Measurements from ENCODE around the gene KLF7.
A peak's percentile ranks its signal among the peaks of the same experiment; 100 is the strongest.

The KLF7 gene

GRCh38 chr2:207165121-207166038 is at the start of gene KLF7:
TSS of gene KLF7 (minus strand) at chr2:207165948. CDS start at chr2:207165568, 380 bp downstream.
- peaks cover 56% of the 10 kb centered on the region for H3K4me1 Mint-ChIP-seq (ENCODE audit: low read depth)
- H3K4me3 Mint-ChIP-seq, result peak within 1 kb of the TSS; percentile 92

GRCh38 chr2:207215308-207215707 is 49.6 kb upstream of the KLF7 start:
- peaks cover 3% of the 10 kb centered on the region for H3K9me3 Mint-ChIP-seq
- H3K4me3 Mint-ChIP-seq, result no peak overlapping the region
- H3K4me1 Mint-ChIP-seq (ENCODE audit: low read depth), result peaks cover 37% of the 10 kb centered on the region
- peaks cover 4% of the 10 kb centered on the region for H3K36me3 Mint-ChIP-seq (ENCODE audit: low read depth)
- H3K27ac Mint-ChIP-seq, result no peak overlapping the region
- H3K27me3 Mint-ChIP-seq, result peaks cover 4% of the 10 kb centered on the region

More at GRCh38 chr2:207165121-207166038, at the start of gene KLF7:
- Mint-ChIP-seq H3K9me3 (no peaks in the 10 kb centered on the region), H3K27ac (peak within 1 kb of the TSS; percentile 96), H3K27me3 (no peaks in the 10 kb centered on the region), H3K36me3 (ENCODE audit: low read depth) (peaks cover 3% of the 10 kb centered on the region)

- H3K27me3 Mint-ChIP-seq, result peaks cover 4% of the 10 kb centered on the region
- no peak overlapping the region for H3K27ac Mint-ChIP-seq
- peaks cover 7% of the 10 kb centered on the region for H3K9me3 Mint-ChIP-seq
- H3K36me3 Mint-ChIP-seq (ENCODE audit: low read depth), result peaks cover 4% of the 10 kb centered on the region
- no peak overlapping the region for H3K4me3 Mint-ChIP-seq
- H3K4me1 Mint-ChIP-seq (ENCODE audit: low read depth), result peaks cover 28% of the 10 kb centered on the region
Observed at GRCh38 chr2:207214446-207214845, 48.7 kb upstream of the KLF7 start.

GRCh38 chr2:207206011-207206410 is 40.3 kb upstream of the KLF7 start:
- peaks cover 7% of the 10 kb centered on the region for H3K9me3 Mint-ChIP-seq
- H3K4me3 Mint-ChIP-seq, result no peak overlapping the region
- H3K36me3 Mint-ChIP-seq (ENCODE audit: low read depth), result no peaks in the 10 kb centered on the region
- no peaks in the 10 kb centered on the region for H3K4me1 Mint-ChIP-seq (ENCODE audit: low read depth)
- H3K27ac Mint-ChIP-seq, result no peak overlapping the region
- no peaks in the 10 kb centered on the region for H3K27me3 Mint-ChIP-seq

- no peaks in the 10 kb centered on the region for H3K27me3 Mint-ChIP-seq
- H3K27ac Mint-ChIP-seq, result no peak overlapping the region
- H3K4me1 Mint-ChIP-seq (ENCODE audit: low read depth), result no peaks in the 10 kb centered on the region
- H3K36me3 Mint-ChIP-seq (ENCODE audit: low read depth), result no peaks in the 10 kb centered on the region
- no peak overlapping the region for H3K4me3 Mint-ChIP-seq
- peaks cover 7% of the 10 kb centered on the region for H3K9me3 Mint-ChIP-seq
Observed at GRCh38 chr2:207205173-207205957, 39.6 kb upstream of the KLF7 start.

GRCh38 chr2:207203056-207203455 is 37.3 kb upstream of the KLF7 start:
- Mint-ChIP-seq H3K36me3 (ENCODE audit: low read depth) (no peaks in the 10 kb centered on the region), H3K27me3 (no peaks in the 10 kb centered on the region), H3K4me3 (no peak overlapping the region)

GRCh38 chr2:207202645-207203044 is 36.9 kb upstream of the KLF7 start:
- no peaks in the 10 kb centered on the region for H3K4me1 Mint-ChIP-seq (ENCODE audit: low read depth)

More at GRCh38 chr2:207203056-207203455, 37.3 kb upstream of the KLF7 start:
- Mint-ChIP-seq H3K9me3 (no peaks in the 10 kb centered on the region), H3K27ac (no peak overlapping the region), H3K4me1 (ENCODE audit: low read depth) (no peaks in the 10 kb centered on the region)

GRCh38 chr2:207201416-207201815 is 35.7 kb upstream of the KLF7 start:
- Mint-ChIP-seq H3K27ac (no peak overlapping the region), H3K4me3 (no peak overlapping the region), H3K4me1 (ENCODE audit: low read depth) (no peaks in the 10 kb centered on the region), H3K36me3 (ENCODE audit: low read depth) (no peaks in the 10 kb centered on the region), H3K9me3 (peaks cover 4% of the 10 kb centered on the region), H3K27me3 (no peaks in the 10 kb centered on the region)

More at GRCh38 chr2:207202645-207203044, 36.9 kb upstream of the KLF7 start:
- Mint-ChIP-seq H3K27me3 (no peaks in the 10 kb centered on the region), H3K36me3 (ENCODE audit: low read depth) (no peaks in the 10 kb centered on the region), H3K9me3 (peaks cover 1% of the 10 kb centered on the region), H3K27ac (no peak overlapping the region), H3K4me3 (no peak overlapping the region)

GRCh38 chr2:207200136-207200535 is 34.4 kb upstream of the KLF7 start:
- H3K27ac Mint-ChIP-seq, result no peak overlapping the region
- H3K9me3 Mint-ChIP-seq, result peaks cover 4% of the 10 kb centered on the region
- H3K36me3 Mint-ChIP-seq (ENCODE audit: low read depth), result no peaks in the 10 kb centered on the region
- H3K27me3 Mint-ChIP-seq, result no peaks in the 10 kb centered on the region
- H3K4me3 Mint-ChIP-seq, result no peak overlapping the region
- no peaks in the 10 kb centered on the region for H3K4me1 Mint-ChIP-seq (ENCODE audit: low read depth)

- no peaks in the 10 kb centered on the region for H3K27me3 Mint-ChIP-seq
- H3K4me1 Mint-ChIP-seq (ENCODE audit: low read depth), result peaks cover 6% of the 10 kb centered on the region
- H3K27ac Mint-ChIP-seq, result no peak overlapping the region
- H3K4me3 Mint-ChIP-seq, result no peak overlapping the region
- peaks cover 4% of the 10 kb centered on the region for H3K9me3 Mint-ChIP-seq
- no peaks in the 10 kb centered on the region for H3K36me3 Mint-ChIP-seq (ENCODE audit: low read depth)
Observed at GRCh38 chr2:207194028-207194427, 28.3 kb upstream of the KLF7 start.

- peaks cover 5% of the 10 kb centered on the region for H3K9me3 Mint-ChIP-seq
- peaks cover 7% of the 10 kb centered on the region for H3K27me3 Mint-ChIP-seq
- peaks cover 5% of the 10 kb centered on the region for H3K36me3 Mint-ChIP-seq (ENCODE audit: low read depth)
- no peak overlapping the region for H3K4me3 Mint-ChIP-seq
- H3K27ac Mint-ChIP-seq, result no peak overlapping the region
- H3K4me1 Mint-ChIP-seq (ENCODE audit: low read depth), result peaks cover 15% of the 10 kb centered on the region
Observed at GRCh38 chr2:207188626-207189419, 23.1 kb upstream of the KLF7 start.

- Mint-ChIP-seq H3K4me3 (no peak overlapping the region), H3K36me3 (ENCODE audit: low read depth) (peaks cover 5% of the 10 kb centered on the region), H3K27me3 (peaks cover 7% of the 10 kb centered on the region), H3K4me1 (ENCODE audit: low read depth) (peaks cover 9% of the 10 kb centered on the region), H3K27ac (no peak overlapping the region), H3K9me3 (peaks cover 5% of the 10 kb centered on the region)
Observed at GRCh38 chr2:207185372-207185771, 19.6 kb upstream of the KLF7 start.

- Mint-ChIP-seq H3K4me3 (no peak overlapping the region), H3K36me3 (ENCODE audit: low read depth) (peaks cover 5% of the 10 kb centered on the region), H3K27ac (peak overlapping the region; percentile 45), H3K9me3 (peaks cover 5% of the 10 kb centered on the region), H3K4me1 (ENCODE audit: low read depth) (peaks cover 9% of the 10 kb centered on the region), H3K27me3 (peaks cover 7% of the 10 kb centered on the region)
Observed at GRCh38 chr2:207184768-207185167, 19.0 kb upstream of the KLF7 start.

GRCh38 chr2:207184348-207184747 is 18.6 kb upstream of the KLF7 start:
- H3K4me3 Mint-ChIP-seq, result no peak overlapping the region
- H3K4me1 Mint-ChIP-seq (ENCODE audit: low read depth), result peaks cover 9% of the 10 kb centered on the region

More at GRCh38 chr2:207184348-207184747, 18.6 kb upstream of the KLF7 start:
- Mint-ChIP-seq H3K36me3 (ENCODE audit: low read depth) (peaks cover 5% of the 10 kb centered on the region), H3K27ac (peak overlapping the region; percentile 45), H3K9me3 (peaks cover 5% of the 10 kb centered on the region), H3K27me3 (peaks cover 7% of the 10 kb centered on the region)
